K562 (cell line): Measurements from ENCODE around the gene MCEMP1. TPM values are rescaled to one million over a fixed set of nuclear protein-coding genes. Genes with fewer than 3 reads are reported as not detected.
"Not testable (repeated sequence)": the region's sequence is repeated elsewhere in the genome, so short reads cannot be mapped to it uniquely, and the experiment has no call there.

Source experiments
- ATAC-seq: fragments of 200-7000 bp; cut with Tn5 transposase; 3 replicates; pipeline ENCODE4 v1.9.1; 2020; ENCODE audit warnings: moderate library complexity
- BruUV-seq: library from RNA; stranded (reverse); fragments of 400-500 nt; replicated peaks from 2 replicates; lab custom pipeline; 2021; lab: Mats Ljungman, UMichigan
- CTCF ChIA-PET: fragments of 300-600 bp; formaldehyde crosslinking; extraction: SDS; loops from one replicate; lab custom pipeline; 2021; ENCODE audit warnings: low intra/inter-chr PET ratio; lab: Yijun Ruan, JAX
- POLR2A ChIA-PET: fragments of 300-600, 350-650 bp; sonication (Branson Sonifier 250); formaldehyde crosslinking; extraction: SDS; loops from one replicate; lab custom pipeline; 2021; ENCODE audit warnings: antibody characterized with exemption, inconsistent platforms; lab: Yijun Ruan, JAX
- DNase-seq, 4 experiments: peaks; one replicate each; pipeline versions ENCODE4 v3.0.0 to v3.0.0-alpha.2; 2011 to 2018; ENCODE audit warnings: low spot score in 3 of 4, mixed read lengths in 3 of 4; ENCODE audit errors: extremely low read depth in 1 of 4
- FAIRE-seq: peaks from 2 replicates; lab custom pipeline; 2011; peaks lifted over from hg19 to GRCh38; lab: Jason Lieb, UNC
- H2AFZ ChIP-seq: 2 replicates; pipeline ENCODE4 v1.6.0; 2011; ENCODE audit warnings: low read depth, low read length, control low read depth, inconsistent platforms
- H3K27ac ChIP-seq: fragments of 200-600 bp; 3 replicates; pipeline ENCODE4 v1.8.0; 2011; ENCODE audit warnings: low read depth, mild to moderate bottlenecking, control low read depth, inconsistent platforms, low read length, moderate library complexity, mixed read lengths; ENCODE audit errors: extremely low read depth
- H3K27me3 ChIP-seq, 2 experiments: fragments of 300-600 bp in 1 of 2; 2 replicates in 1 of 2; 3 replicates in 1 of 2; pipeline versions ENCODE4 v1.6.0 to v1.8.0; 2011; ENCODE audit warnings: inconsistent platforms in 2 of 2, low read length in 2 of 2, mild to moderate bottlenecking in 1 of 2, mixed read lengths in 1 of 2, moderate library complexity in 1 of 2; ENCODE audit not compliant: control insufficient read depth in 2 of 2, insufficient read depth in 2 of 2
- H3K36me3 ChIP-seq: fragments of 300-600 bp; 3 replicates; pipeline ENCODE4 v1.8.0; 2011; ENCODE audit warnings: mild to moderate bottlenecking, low read length, inconsistent platforms; ENCODE audit not compliant: control insufficient read depth, insufficient read depth
- H3K4me1 ChIP-seq, 2 experiments: fragments of 200-600 bp in 1 of 2; replicated peaks in 1 of 2; 2 replicates in 1 of 2; 3 replicates in 1 of 2; pipeline versions ENCODE4 v1.5.1 to v1.8.0; 2011; ENCODE audit warnings: inconsistent platforms in 2 of 2, low read length in 2 of 2, mild to moderate bottlenecking in 1 of 2, mixed read lengths in 1 of 2, moderate library complexity in 1 of 2; ENCODE audit not compliant: control insufficient read depth in 2 of 2, insufficient read depth in 2 of 2
- H3K4me2 ChIP-seq: 2 replicates; pipeline ENCODE4 v1.6.1; 2011; ENCODE audit warnings: low read length, control low read depth, inconsistent platforms, mixed read lengths; ENCODE audit not compliant: insufficient read depth
- H3K4me3 ChIP-seq: fragments of 200-600 bp; sonication (generic), shearing (Covaris generic); 2 replicates; pipeline ENCODE4 v1.5.1; 2016; ENCODE audit warnings: control low read depth, inconsistent platforms
- H3K79me2 ChIP-seq: fragments of 200-600 bp; 3 replicates; pipeline ENCODE4 v1.8.0; 2011; ENCODE audit warnings: low read length, inconsistent platforms; ENCODE audit not compliant: control insufficient read depth, insufficient read depth
- H3K9ac ChIP-seq, 2 experiments: 2 replicates each; pipeline versions ENCODE4 v1.6.0 to v1.6.1; 2011; ENCODE audit warnings: low read depth in 2 of 2, low read length in 2 of 2, control low read depth in 1 of 2, inconsistent platforms in 1 of 2, mild to moderate bottlenecking in 1 of 2, mixed read lengths in 1 of 2; ENCODE audit not compliant: insufficient read depth in 1 of 2
- H3K9me1 ChIP-seq: one replicate; pipeline ENCODE4 v1.6.0; 2011; ENCODE audit warnings: inconsistent platforms, mild to moderate bottlenecking, low read length, moderate library complexity; ENCODE audit not compliant: control insufficient read depth, insufficient read depth
- H3K9me3 ChIP-seq: replicated peaks from 2 replicates; pipeline ENCODE4 v1.5.1; 2011; ENCODE audit warnings: low read depth, low read length, inconsistent platforms; ENCODE audit not compliant: control insufficient read depth, insufficient read depth
- H4K20me1 ChIP-seq: replicated peaks from 2 replicates; pipeline ENCODE4 v1.6.1; 2011; ENCODE audit warnings: low read length, inconsistent platforms, mixed read lengths; ENCODE audit not compliant: control insufficient read depth, insufficient read depth
- POLR2AphosphoS2 ChIP-seq: IDR thresholded peaks from 2 replicates; pipeline ENCODE4 v1.6.1; 2012; ENCODE audit warnings: low read length, improper control_type of control experiment
- POLR2G ChIP-seq: fragments of 200-400 bp; formaldehyde crosslinking; IDR thresholded peaks from 2 replicates; pipeline ENCODE4 v1.6.1; 2017; ENCODE audit warnings: low read depth, mild to moderate bottlenecking, antibody characterized with exemption, low read length, moderate library complexity
- RBFOX2 ChIP-seq: fragments of 200-400 bp; formaldehyde crosslinking; IDR thresholded peaks from 2 replicates; pipeline ENCODE4 v1.6.1; 2017; ENCODE audit warnings: low read depth, mild to moderate bottlenecking, low read length, moderate library complexity
- WGBS: fragments of 100-300 bp; shearing (Covaris generic); methylation state at CpG from one replicate; pipeline ENCODE4 v1.1.6; 2016; ENCODE audit warnings: low coverage, mixed read lengths; ENCODE audit not compliant: insufficient coverage; ENCODE audit errors: missing lambda C conversion rate; 5-methylcytosine and 5-hydroxymethylcytosine counted together
- in situ Hi-C: fragments of 300-500 bp; cut with MboI; formaldehyde crosslinking; loops from 4 replicates; pipeline ENCODE4 v1.15.0; 2018; ENCODE audit warnings: inconsistent platforms, mixed read lengths
- intact Hi-C: fragments of 100-400 bp; cut with micrococcal nuclease; formaldehyde crosslinking; loops from 2 replicates; pipeline ENCODE4 v1.14.2; 2022
- polyA plus RNA-seq, 8 experiments: library from polyadenylated mRNA; depleted of rRNA in 4 of 8; stranded (reverse) in 5 of 8; unstranded in 3 of 8; fragments of >200 nt; fragmentation: Nextera tagmentation in 2 of 8; fragmentation: Illumina TruSeq in 1 of 8; extraction: Ambion mirVana in 2 of 8; extraction: Trizol in 1 of 8; gene quantifications; 2 replicates each; pipeline versions ENCODE4 v1.2.1 to v1.2.3, GENCODE V29; 2011 to 2014; ENCODE audit warnings: inconsistent platforms in 1 of 8, missing spikeins in 1 of 8
- total RNA-seq, 7 experiments: library from RNA; depleted of rRNA in 6 of 7; stranded (reverse); fragments of >200 nt in 6 of 7; fragmentation: Illumina TruSeq in 2 of 7; extraction: Trizol in 2 of 7; gene quantifications; 2 replicates each; pipeline versions ENCODE4 v1.2.1 to v1.2.3, GENCODE V29; 2011 to 2021; ENCODE audit warnings: low replicate concordance in 1 of 7

The MCEMP1 gene
- total and polyA plus RNA-seq, 9 of the 15 experiments (the other 6 are each of a cell fraction or from before 2014, with no cell fraction given): 0.11 to 1.8 (median 0.51) TPM

GRCh38 chr19:7643629-7644549, 33.0 kb upstream of the MCEMP1 start:
- in situ Hi-C loops, H3K27ac ChIP-seq, intact Hi-C loops, BruUV-seq, H3K9ac ChIP-seq, H3K27me3 ChIP-seq, H2AFZ ChIP-seq, H3K9me3 ChIP-seq, H3K4me3 ChIP-seq, CTCF ChIA-PET, H3K9me1 ChIP-seq, H3K4me2 ChIP-seq: not testable (repeated sequence)
- peaks cover 17% of the 10 kb centered on the region for H3K79me2 ChIP-seq
- DNase-seq (peak; percentile 76 to 94 (median 86)), FAIRE-seq (peak; percentile 91), ATAC-seq (peak; percentile 82)
- TF ChIP-seq POLR2G (peak; percentile 33), POLR2AphosphoS2 (0 out of 2 replicates have a peak, but pooled peaks have one; percentile 60), RBFOX2 (peak; percentile 68)
- H3K36me3 ChIP-seq: peaks cover 70% of the 10 kb centered on the region; the same call in 2 of the 3 replicates
- POLR2A ChIA-PET: interaction anchor here (1.2 to 2.0 kb wide), 2 partner anchors 9 to 14 kb away, joined by 5 to 8 read pairs; partner anchors contain the start of genes PET100 and XAB2
- peaks cover 0 to 65% of the 10 kb centered on the region in 2 experiments; a peak in 4 of 5 replicates for H3K4me1 ChIP-seq
- 60% methylated on average over 5 of the region's 10 CpGs for WGBS
- peaks cover 19% of the 10 kb centered on the region for H4K20me1 ChIP-seq
